Esophagus muscularis mucosa (tissue), 4 donors: ENCODE results near the gene CTU1. TPM values are rescaled to one million over a fixed set of nuclear protein-coding genes. Genes with fewer than 3 reads are reported as not detected.

Experiments
- DNase-seq: peaks from one replicate; pipeline ENCODE4 v3.0.0-alpha.2; 2017; ENCODE audit errors: extremely low spot score
- H3K27ac ChIP-seq, 4 donors: fragments of 200-600 bp; sonication (generic); replicated peaks in 1 of 4; 1 replicate in 3 of 4; 2 replicates in 1 of 4; pipeline ENCODE4 v1.5.1; 2016 to 2019; ENCODE audit warnings: mild to moderate bottlenecking in 1 of 4
- H3K27me3 ChIP-seq, 4 donors: fragments of 200-600 bp; sonication (generic); one replicate each; pipeline versions ENCODE4 v1.5.1 to v1.6.0; 2016 to 2019
- H3K36me3 ChIP-seq, 4 donors: fragments of 200-600 bp; sonication (generic); one replicate each; pipeline ENCODE4 v1.5.1; 2016 to 2019
- H3K4me1 ChIP-seq, 4 donors: fragments of 200-600 bp; sonication (generic); one replicate each; pipeline ENCODE4 v1.5.1; 2016 to 2019
- H3K4me3 ChIP-seq, 4 donors: fragments of 200-600 bp; sonication (generic); 1 replicate in 2 of 4; 2 replicates in 2 of 4; pipeline ENCODE4 v1.5.1; 2016 to 2019; ENCODE audit warnings: mild to moderate bottlenecking in 4 of 4, moderate library complexity in 1 of 4
- H3K9me3 ChIP-seq, 4 donors: fragments of 200-600 bp; sonication (generic); 1 replicate in 3 of 4; 2 replicates in 1 of 4; pipeline ENCODE4 v1.5.1; 2016 to 2019
- CTCF ChIP-seq, 3 experiments: fragments of 200-600 bp in 2 of 3; fragments of 450-650 bp in 1 of 3; sonication (generic) in 2 of 3; IDR thresholded peaks; one replicate each; pipeline ENCODE4 v1.5.1; 2017 to 2019; ENCODE audit warnings: antibody characterized with exemption in 3 of 3, mild to moderate bottlenecking in 2 of 3, moderate library complexity in 1 of 3
- EP300 ChIP-seq: sonication (generic); formaldehyde crosslinking; IDR thresholded peaks from one replicate; pipeline ENCODE4 v1.6.1; 2017; ENCODE audit warnings: antibody characterized with exemption
- POLR2A ChIP-seq: fragments of 450-650 bp; IDR thresholded peaks from one replicate; pipeline ENCODE4 v1.6.1; 2017; ENCODE audit warnings: antibody characterized with exemption, moderate library complexity, mild to moderate bottlenecking, low read depth
- POLR2AphosphoS5 ChIP-seq, 2 donors: sonication (generic); formaldehyde crosslinking; IDR thresholded peaks; one replicate each; pipeline ENCODE4 v1.6.1; 2017; ENCODE audit warnings: antibody characterized with exemption in 2 of 2
- WGBS: methylation state at CpG from one replicate; pipeline ENCODE4 v1.1.5; 2018; 5-methylcytosine and 5-hydroxymethylcytosine counted together
- intact Hi-C: fragments of 100-400 bp; cut with DNase I; formaldehyde crosslinking; loops from one replicate; pipeline ENCODE4 v1.15.1; 2023
- total RNA-seq, 4 donors: library from RNA; depleted of rRNA; stranded (reverse); fragments of >200 nt; gene quantifications; one replicate each; pipeline versions ENCODE4 v1.1.0 to v1.2.1, GENCODE V29; 2016

Gene CTU1
- total RNA-seq, 4 donors from 2014 or later, result 7.1 to 18.9 (median 13.7) TPM

GRCh38 chr19:51129716-51130115 is 21.5 kb upstream of the CTU1 start:
- H3K4me1 ChIP-seq, result peaks cover 0 to 6% (median 0%) of the 10 kb centered on the region in 4 donors
- no peak overlapping the region for H3K27ac ChIP-seq
- no peak overlapping the region for H3K4me3 ChIP-seq
- no peak for DNase-seq
- no peaks in the 10 kb centered on the region for H3K36me3 ChIP-seq
- intact Hi-C loops, result no loop called here
- WGBS, result 88% methylated on average over 8 of the region's 8 CpGs
- TF ChIP-seq EP300 (no peak), POLR2AphosphoS5 (IDR thresholded peaks at IDR 0.05) (no peak), POLR2A (no peak), CTCF (IDR thresholded peaks at IDR 0.05) (no peak)
- no peaks in the 10 kb centered on the region for H3K9me3 ChIP-seq
- H3K27me3 ChIP-seq, result peaks cover 0 to 58% (median 0%) of the 10 kb centered on the region in 4 donors

GRCh38 chr19:51128227-51128626 is 20.0 kb upstream of the CTU1 start:
- intact Hi-C loops, result no loop called here
- Histone ChIP-seq H3K27me3 (peaks cover 0 to 71% (median 3%) of the 10 kb centered on the region in 4 donors), H3K27ac (peak overlapping the region in 1 of 4 donors; percentile 13), H3K4me1 (peaks cover 0 to 6% (median 0%) of the 10 kb centered on the region in 4 donors), H3K9me3 (no peaks in the 10 kb centered on the region), H3K4me3 (no peak overlapping the region), H3K36me3 (no peaks in the 10 kb centered on the region)
- DNase-seq, result no peak
- WGBS, result 81% methylated on average over 7 of the region's 7 CpGs
- no peak for TF ChIP-seq POLR2A
- TF ChIP-seq CTCF (IDR thresholded peaks at IDR 0.05), result no peak
- no peak for TF ChIP-seq EP300
- no peak for TF ChIP-seq POLR2AphosphoS5 (IDR thresholded peaks at IDR 0.05)

DNA sequence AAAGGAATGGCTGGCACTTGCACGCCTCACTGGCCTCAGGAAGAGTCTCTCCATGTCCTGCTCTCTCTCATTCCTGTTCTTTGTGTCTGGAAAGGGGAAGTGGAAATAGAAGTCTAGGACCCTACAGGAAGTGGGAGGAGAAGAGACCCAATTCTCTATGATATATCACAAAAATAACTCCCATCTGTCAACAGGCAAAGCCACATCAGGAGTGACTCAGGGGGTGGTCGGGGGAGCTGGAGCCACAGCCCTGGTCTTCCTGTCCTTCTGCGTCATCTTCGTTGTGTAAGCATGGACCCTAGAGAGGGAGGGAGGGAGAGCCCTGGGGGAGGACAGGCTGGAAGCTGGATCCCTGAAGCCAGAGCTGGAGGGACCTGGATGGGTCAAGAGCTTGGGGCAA is 19.5 kb upstream of the CTU1 start:
- TF ChIP-seq EP300, result no peak
- TF ChIP-seq POLR2AphosphoS5 (IDR thresholded peaks at IDR 0.05), result peak; percentile 6 to 49
- TF ChIP-seq POLR2A, result no peak
- Histone ChIP-seq H3K9me3 (no peaks in the 10 kb centered on the region), H3K4me3 (no peak overlapping the region), H3K36me3 (no peaks in the 10 kb centered on the region), H3K4me1 (peaks cover 0 to 6% (median 0%) of the 10 kb centered on the region in 4 donors), H3K27me3 (peaks cover 0 to 76% (median 3%) of the 10 kb centered on the region in 4 donors), H3K27ac (no peak overlapping the region)
- WGBS, result 47% methylated on average over 4 of the region's 4 CpGs
- no peak for DNase-seq
- intact Hi-C loops, result no loop called here

DNA sequence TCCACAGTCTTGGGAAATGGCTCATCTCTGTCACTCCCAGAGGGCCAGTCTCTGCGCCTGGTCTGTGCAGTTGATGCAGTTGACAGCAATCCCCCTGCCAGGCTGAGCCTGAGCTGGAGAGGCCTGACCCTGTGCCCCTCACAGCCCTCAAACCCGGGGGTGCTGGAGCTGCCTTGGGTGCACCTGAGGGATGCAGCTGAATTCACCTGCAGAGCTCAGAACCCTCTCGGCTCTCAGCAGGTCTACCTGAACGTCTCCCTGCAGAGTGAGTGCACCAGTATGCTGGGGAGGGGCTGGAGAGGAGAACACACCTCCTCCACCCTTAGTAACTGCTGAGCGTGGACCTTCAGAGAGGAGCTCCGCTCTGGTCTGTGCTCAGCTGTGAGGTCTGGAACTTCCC is 18.8 kb upstream of the CTU1 start:
- Histone ChIP-seq H3K27me3 (peaks cover 0 to 73% (median 3%) of the 10 kb centered on the region in 4 donors), H3K27ac (peak overlapping the region in 1 of 4 donors; percentile 7), H3K36me3 (no peaks in the 10 kb centered on the region), H3K4me3 (peak overlapping the region in 2 of 4 donors; percentile 20 to 32), H3K9me3 (no peaks in the 10 kb centered on the region), H3K4me1 (peaks cover 0 to 6% (median 0%) of the 10 kb centered on the region in 4 donors)
- TF ChIP-seq POLR2A (no peak), POLR2AphosphoS5 (IDR thresholded peaks at IDR 0.05) (no peak), EP300 (no peak), CTCF (IDR thresholded peaks at IDR 0.05) (no peak)
- no peak for DNase-seq
- intact Hi-C loops, result no loop called here
- WGBS, result 63% methylated on average over 5 of the region's 6 CpGs

GRCh38 chr19:51125421-51126075 is 17.3 kb upstream of the CTU1 start:
- Histone ChIP-seq H3K27me3 (peaks cover 0 to 59% (median 3%) of the 10 kb centered on the region in 4 donors), H3K36me3 (no peaks in the 10 kb centered on the region), H3K4me3 (peak overlapping the region; percentile 15 to 32 (median 22)), H3K9me3 (no peaks in the 10 kb centered on the region), H3K27ac (peak overlapping the region in 3 of 4 donors; percentile 34 to 48 (median 38)), H3K4me1 (peaks cover 0 to 6% (median 0%) of the 10 kb centered on the region in 4 donors)
- intact Hi-C loops, result no loop called here
- 88% methylated on average over 15 of the region's 16 CpGs for WGBS
- no peak for DNase-seq
- TF ChIP-seq POLR2A, result no peak
- no peak for TF ChIP-seq EP300
- no peak for TF ChIP-seq CTCF (IDR thresholded peaks at IDR 0.05)
- no peak for TF ChIP-seq POLR2AphosphoS5 (IDR thresholded peaks at IDR 0.05)
